Tibial nerve (tissue), 4 donors: ENCODE results near the gene EHD2.

Experiments
- EP300 ChIP-seq, 2 donors: sonication (generic); formaldehyde crosslinking; IDR thresholded peaks; one replicate each; pipeline ENCODE4 v1.6.1; 2017; ENCODE audit warnings: antibody characterized with exemption in 2 of 2, mild to moderate bottlenecking in 1 of 2
- POLR2A ChIP-seq, 2 donors: fragments of 450-650 bp; IDR thresholded peaks; one replicate each; pipeline ENCODE4 v1.6.1; 2017; ENCODE audit warnings: antibody characterized with exemption in 2 of 2, mild to moderate bottlenecking in 2 of 2, moderate library complexity in 2 of 2
- TF ChIP-seq, protein P1 (sequence below), 5 experiments: fragments of 200-600 bp in 3 of 5; fragments of 450-650 bp in 2 of 5; sonication (generic) in 3 of 5; IDR thresholded peaks; one replicate each; pipeline ENCODE4 v1.5.1; 2016 to 2019; ENCODE audit warnings: antibody characterized with exemption in 5 of 5, mild to moderate bottlenecking in 3 of 5, moderate library complexity in 2 of 5

GRCh38 chr19:47762615-47763308, 49.5 kb downstream of the EHD2 start:
- TF ChIP-seq POLR2A (IDR thresholded peaks at IDR 0.05) (no peak), EP300 (IDR thresholded peaks at IDR 0.05) (peak in 1 of 2 donors; percentile 55)
- TF ChIP-seq, protein P1, sequence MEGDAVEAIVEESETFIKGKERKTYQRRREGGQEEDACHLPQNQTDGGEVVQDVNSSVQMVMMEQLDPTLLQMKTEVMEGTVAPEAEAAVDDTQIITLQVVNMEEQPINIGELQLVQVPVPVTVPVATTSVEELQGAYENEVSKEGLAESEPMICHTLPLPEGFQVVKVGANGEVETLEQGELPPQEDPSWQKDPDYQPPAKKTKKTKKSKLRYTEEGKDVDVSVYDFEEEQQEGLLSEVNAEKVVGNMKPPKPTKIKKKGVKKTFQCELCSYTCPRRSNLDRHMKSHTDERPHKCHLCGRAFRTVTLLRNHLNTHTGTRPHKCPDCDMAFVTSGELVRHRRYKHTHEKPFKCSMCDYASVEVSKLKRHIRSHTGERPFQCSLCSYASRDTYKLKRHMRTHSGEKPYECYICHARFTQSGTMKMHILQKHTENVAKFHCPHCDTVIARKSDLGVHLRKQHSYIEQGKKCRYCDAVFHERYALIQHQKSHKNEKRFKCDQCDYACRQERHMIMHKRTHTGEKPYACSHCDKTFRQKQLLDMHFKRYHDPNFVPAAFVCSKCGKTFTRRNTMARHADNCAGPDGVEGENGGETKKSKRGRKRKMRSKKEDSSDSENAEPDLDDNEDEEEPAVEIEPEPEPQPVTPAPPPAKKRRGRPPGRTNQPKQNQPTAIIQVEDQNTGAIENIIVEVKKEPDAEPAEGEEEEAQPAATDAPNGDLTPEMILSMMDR (IDR thresholded peaks at IDR 0.05): no peak
